ENCODE results near the gene EPHB3. TPM values are rescaled to one million over a fixed set of nuclear protein-coding genes. Genes with fewer than 3 reads are reported as not detected.

EPHB3 gene
- total and polyA plus RNA-seq, 4 donors, result 3.1 to 20.5 (median 7.7) TPM

DNA sequence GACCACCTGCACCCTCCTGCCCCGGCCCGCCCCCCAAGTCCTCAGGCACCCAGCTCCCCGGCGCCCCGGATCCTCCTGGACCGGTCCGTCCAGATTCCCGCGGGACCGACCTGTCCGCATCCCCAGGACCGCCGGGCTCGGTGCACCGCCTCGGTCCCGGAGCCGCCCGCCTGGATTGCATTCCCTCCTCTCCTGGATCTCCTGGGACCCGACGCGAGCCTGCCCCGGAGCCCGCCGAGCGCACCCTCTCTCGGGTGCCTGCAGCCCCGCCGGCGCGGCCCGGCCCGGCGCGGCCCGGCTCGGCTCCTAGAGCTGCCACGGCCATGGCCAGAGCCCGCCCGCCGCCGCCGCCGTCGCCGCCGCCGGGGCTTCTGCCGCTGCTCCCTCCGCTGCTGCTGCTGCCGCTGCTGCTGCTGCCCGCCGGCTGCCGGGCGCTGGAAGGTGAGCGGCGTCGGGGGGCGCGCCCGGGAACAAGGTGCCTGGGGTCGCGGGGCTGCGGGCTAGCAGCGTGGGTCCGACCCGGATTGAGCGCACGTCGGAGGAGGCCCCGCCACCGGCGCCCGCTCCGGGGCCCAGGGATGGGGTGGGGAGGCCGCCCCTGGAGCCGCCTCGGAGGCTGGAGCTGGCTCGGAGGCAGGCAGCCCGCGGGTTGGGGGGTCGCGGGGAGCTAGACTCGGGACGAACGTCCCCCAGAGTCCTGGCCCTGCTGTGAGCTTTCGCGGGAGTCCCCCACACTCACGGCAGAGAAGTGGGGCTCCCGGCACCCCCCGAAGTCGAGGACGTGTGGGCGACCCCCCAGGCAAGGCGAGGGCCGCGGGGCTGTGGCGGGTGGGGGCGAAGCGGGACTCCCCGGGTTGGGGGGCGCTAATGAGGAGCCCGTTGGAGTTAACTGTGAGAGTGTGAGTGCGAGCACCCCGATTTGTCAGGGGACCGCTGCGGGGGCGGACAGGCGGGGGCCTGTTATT lies 610 bp downstream of the EPHB3 start:
- Histone ChIP-seq H3K4me1 (ENCODE audit: control insufficient read depth in 5 of 5, insufficient read depth in 5 of 5, low read length in 5 of 5) (peaks cover 0 to 52% (median 32%) of the 10 kb centered on the region in 5 donors), H3K27me3 (ENCODE audit: control insufficient read depth in 3 of 3, insufficient read depth in 3 of 3, low read length in 2 of 3) (no peaks in the 10 kb centered on the region), H3K9me3 (ENCODE audit: control insufficient read depth in 4 of 4, insufficient read depth in 3 of 4, low read length in 3 of 4) (no peaks in the 10 kb centered on the region), H3K4me3 (peak overlapping the region; percentile 54), H3K36me3 (ENCODE audit: control insufficient read depth in 4 of 4, insufficient read depth in 4 of 4, low read length in 4 of 4) (no peaks in the 10 kb centered on the region), H3K9ac (ENCODE audit: insufficient read depth in 1 of 2, low read length in 2 of 2) (peak overlapping the region in 1 of 2 donors; percentile 79), H3K27ac (ENCODE audit: low read depth in 1 of 2, low read length in 1 of 2) (peak overlapping the region in 1 of 2 donors; percentile 49)
- ATAC-seq (ENCODE audit: insufficient read depth, low FRiP score) (peak; percentile 9), DNase-seq (no peak)
- WGBS, 2 donors, result 9 to 12% methylated on average over 91 to 109 of the region's 109 CpGs
- TF ChIP-seq, protein P1, sequence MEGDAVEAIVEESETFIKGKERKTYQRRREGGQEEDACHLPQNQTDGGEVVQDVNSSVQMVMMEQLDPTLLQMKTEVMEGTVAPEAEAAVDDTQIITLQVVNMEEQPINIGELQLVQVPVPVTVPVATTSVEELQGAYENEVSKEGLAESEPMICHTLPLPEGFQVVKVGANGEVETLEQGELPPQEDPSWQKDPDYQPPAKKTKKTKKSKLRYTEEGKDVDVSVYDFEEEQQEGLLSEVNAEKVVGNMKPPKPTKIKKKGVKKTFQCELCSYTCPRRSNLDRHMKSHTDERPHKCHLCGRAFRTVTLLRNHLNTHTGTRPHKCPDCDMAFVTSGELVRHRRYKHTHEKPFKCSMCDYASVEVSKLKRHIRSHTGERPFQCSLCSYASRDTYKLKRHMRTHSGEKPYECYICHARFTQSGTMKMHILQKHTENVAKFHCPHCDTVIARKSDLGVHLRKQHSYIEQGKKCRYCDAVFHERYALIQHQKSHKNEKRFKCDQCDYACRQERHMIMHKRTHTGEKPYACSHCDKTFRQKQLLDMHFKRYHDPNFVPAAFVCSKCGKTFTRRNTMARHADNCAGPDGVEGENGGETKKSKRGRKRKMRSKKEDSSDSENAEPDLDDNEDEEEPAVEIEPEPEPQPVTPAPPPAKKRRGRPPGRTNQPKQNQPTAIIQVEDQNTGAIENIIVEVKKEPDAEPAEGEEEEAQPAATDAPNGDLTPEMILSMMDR (IDR thresholded peaks at IDR 0.05; ENCODE audit: control extremely low read depth, extremely low read depth), result no peak

DNA sequence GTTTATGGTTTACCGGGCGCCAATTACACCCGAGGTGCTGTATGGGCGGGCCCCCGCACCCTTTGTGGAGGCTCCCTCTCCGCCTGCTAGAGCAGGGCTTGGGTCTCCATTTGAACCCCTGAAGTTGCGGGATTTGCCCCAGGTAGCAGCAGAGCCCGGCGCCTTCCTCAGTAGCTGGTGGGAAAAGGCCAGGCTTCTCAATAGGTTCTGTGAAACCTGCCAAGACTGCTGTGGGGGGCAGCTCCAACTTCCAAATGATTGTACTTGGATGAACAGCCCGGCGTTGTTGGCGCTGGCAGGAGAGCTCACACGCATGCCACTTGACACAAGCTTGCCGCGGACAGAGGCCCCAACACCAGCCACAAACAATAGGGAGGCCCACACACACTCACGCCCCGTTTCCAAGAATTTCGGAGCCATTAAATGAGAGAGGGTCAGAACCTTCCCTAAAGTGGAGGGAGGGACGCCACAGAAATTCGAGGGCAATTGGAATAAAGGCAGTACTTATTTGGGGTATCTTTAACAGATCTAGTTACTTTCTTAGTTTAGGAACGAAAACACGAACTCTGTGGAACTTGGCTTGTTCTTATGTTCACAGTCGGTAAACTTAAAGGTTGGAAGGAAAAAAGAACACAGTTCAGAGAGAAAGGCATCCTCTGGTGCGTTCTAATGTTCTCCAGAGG lies 1.4 kb downstream of the EPHB3 start:
- TF ChIP-seq, protein P1 (IDR thresholded peaks at IDR 0.05; ENCODE audit: control extremely low read depth, extremely low read depth), result no peak
- Histone ChIP-seq H3K27ac (ENCODE audit: low read depth in 1 of 2, low read length in 1 of 2) (peak overlapping the region in 1 of 2 donors; percentile 71), H3K9me3 (ENCODE audit: control insufficient read depth in 4 of 4, insufficient read depth in 3 of 4, low read length in 3 of 4) (no peaks in the 10 kb centered on the region), H3K9ac (ENCODE audit: insufficient read depth in 1 of 2, low read length in 2 of 2) (peak overlapping the region in 1 of 2 donors; percentile 79), H3K4me3 (peak overlapping the region; percentile 54), H3K4me1 (ENCODE audit: control insufficient read depth in 5 of 5, insufficient read depth in 5 of 5, low read length in 5 of 5) (peaks cover 0 to 60% (median 41%) of the 10 kb centered on the region in 5 donors), H3K36me3 (ENCODE audit: control insufficient read depth in 4 of 4, insufficient read depth in 4 of 4, low read length in 4 of 4) (no peaks in the 10 kb centered on the region), H3K27me3 (ENCODE audit: control insufficient read depth in 3 of 3, insufficient read depth in 3 of 3, low read length in 2 of 3) (no peaks in the 10 kb centered on the region)
- no peak for ATAC-seq (ENCODE audit: insufficient read depth, low FRiP score)
- 49 to 71% methylated on average over 24 of the region's 24 CpGs for whole genome bisulfite sequencing, 2 donors
- DNase-seq, result peak; percentile 65 to 74 (median 67)

DNA sequence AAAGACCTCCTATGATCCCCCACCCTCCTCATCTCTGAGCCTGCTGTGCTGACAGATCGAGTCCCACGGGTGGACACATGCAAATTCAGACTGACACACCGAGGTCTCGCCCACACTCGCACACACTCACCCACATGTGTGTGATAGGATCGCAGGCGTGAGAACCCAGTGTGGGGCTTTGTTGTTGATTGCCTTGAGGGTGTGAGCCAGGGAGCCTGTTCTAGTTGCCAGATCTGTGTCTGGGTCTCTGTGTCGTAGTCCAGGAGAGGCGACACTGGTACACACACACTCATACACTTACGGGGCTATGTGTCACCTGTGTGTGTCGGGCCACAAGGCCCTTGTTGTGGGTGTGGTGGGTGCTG lies 2.0 kb downstream of the EPHB3 start:
- no peak overlapping the region for H3K4me3 ChIP-seq
- TF ChIP-seq, protein P1 (IDR thresholded peaks at IDR 0.05; ENCODE audit: control extremely low read depth, extremely low read depth), result no peak
- H3K9ac ChIP-seq (ENCODE audit: insufficient read depth in 1 of 2, low read length in 2 of 2), result peak overlapping the region in 1 of 2 donors; percentile 79
- WGBS, 2 donors, result 55 to 78% methylated on average over 11 of the region's 11 CpGs
- ATAC-seq (ENCODE audit: insufficient read depth, low FRiP score) (no peak), DNase-seq (no peak)
- H3K36me3 ChIP-seq (ENCODE audit: control insufficient read depth in 4 of 4, insufficient read depth in 4 of 4, low read length in 4 of 4), result no peaks in the 10 kb centered on the region
- H3K9me3 ChIP-seq (ENCODE audit: control insufficient read depth in 4 of 4, insufficient read depth in 3 of 4, low read length in 3 of 4), result no peaks in the 10 kb centered on the region
- H3K4me1 ChIP-seq (ENCODE audit: control insufficient read depth in 5 of 5, insufficient read depth in 5 of 5, low read length in 5 of 5), result peaks cover 0 to 66% (median 45%) of the 10 kb centered on the region in 5 donors
- peak overlapping the region in 1 of 2 donors; percentile 71 for H3K27ac ChIP-seq (ENCODE audit: low read depth in 1 of 2, low read length in 1 of 2)
- H3K27me3 ChIP-seq (ENCODE audit: control insufficient read depth in 3 of 3, insufficient read depth in 3 of 3, low read length in 2 of 3), result no peaks in the 10 kb centered on the region
